Osteocyte (in vitro differentiated cells): ENCODE data around the gene FAT2. TPM values are rescaled to one million over a fixed set of nuclear protein-coding genes. Genes with fewer than 3 reads are reported as not detected.

ENCODE experiments used
- DNase-seq: peaks from one replicate; pipeline ENCODE4 v3.0.0; 2021; ENCODE audit warnings: mixed read lengths; ENCODE audit not compliant: unreplicated experiment; ENCODE audit errors: extremely low spot score
- H3K27ac Mint-ChIP-seq: one replicate; pipeline ENCODE4 v1.8.0; 2021; ENCODE audit warnings: mild to moderate bottlenecking, mixed read lengths; ENCODE audit not compliant: unreplicated experiment
- H3K27me3 Mint-ChIP-seq: one replicate; pipeline ENCODE4 v1.8.0; 2021; ENCODE audit warnings: mixed read lengths; ENCODE audit not compliant: unreplicated experiment
- H3K36me3 Mint-ChIP-seq: one replicate; pipeline ENCODE4 v1.8.0; 2021; ENCODE audit warnings: mixed read lengths; ENCODE audit not compliant: unreplicated experiment
- H3K4me1 Mint-ChIP-seq: one replicate; pipeline ENCODE4 v1.8.0; 2021; ENCODE audit warnings: mixed read lengths; ENCODE audit not compliant: unreplicated experiment
- H3K4me3 Mint-ChIP-seq: one replicate; pipeline ENCODE4 v1.8.0; 2021; ENCODE audit warnings: mild to moderate bottlenecking, moderate library complexity, mixed read lengths; ENCODE audit not compliant: unreplicated experiment
- H3K9me3 Mint-ChIP-seq: one replicate; pipeline ENCODE4 v1.8.0; 2021; ENCODE audit warnings: mixed read lengths; ENCODE audit not compliant: unreplicated experiment
- total RNA-seq: library from RNA; stranded (reverse); gene quantifications from 2 replicates; pipeline ENCODE4 v1.2.1, GENCODE V29; 2021
- TF ChIP-seq, protein P1 (sequence below): fragments of 200-600 bp; sonication (generic); IDR thresholded peaks from 2 replicates; pipeline ENCODE4 v1.5.0; 2021; ENCODE audit warnings: antibody characterized with exemption, mild to moderate bottlenecking, moderate library complexity

FAT2 gene
- total RNA-seq, 1 donor from 2014 or later = 30.1 TPM

DNA sequence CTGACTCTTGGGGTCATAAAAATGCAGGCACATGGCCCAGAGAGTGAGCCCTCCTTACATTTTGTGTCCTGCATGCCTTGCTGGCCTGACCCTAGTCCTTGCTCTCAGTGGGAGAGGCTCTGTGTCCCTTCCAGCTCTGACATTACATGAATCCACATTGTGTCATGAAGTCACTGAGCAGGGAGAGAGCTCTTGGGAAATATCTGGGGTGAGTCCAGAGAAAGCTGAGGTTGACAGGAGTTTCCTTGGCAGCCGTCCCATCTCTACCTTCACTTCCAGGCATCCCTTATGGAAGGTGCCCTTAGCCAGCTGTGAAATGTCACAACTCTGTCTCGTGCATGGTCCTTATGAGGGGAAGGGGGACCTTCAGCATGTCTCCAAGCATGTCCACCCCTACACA lies 41.0 kb downstream of the FAT2 start:
- peaks cover 14% of the 10 kb centered on the region for H3K27me3 Mint-ChIP-seq

DNA sequence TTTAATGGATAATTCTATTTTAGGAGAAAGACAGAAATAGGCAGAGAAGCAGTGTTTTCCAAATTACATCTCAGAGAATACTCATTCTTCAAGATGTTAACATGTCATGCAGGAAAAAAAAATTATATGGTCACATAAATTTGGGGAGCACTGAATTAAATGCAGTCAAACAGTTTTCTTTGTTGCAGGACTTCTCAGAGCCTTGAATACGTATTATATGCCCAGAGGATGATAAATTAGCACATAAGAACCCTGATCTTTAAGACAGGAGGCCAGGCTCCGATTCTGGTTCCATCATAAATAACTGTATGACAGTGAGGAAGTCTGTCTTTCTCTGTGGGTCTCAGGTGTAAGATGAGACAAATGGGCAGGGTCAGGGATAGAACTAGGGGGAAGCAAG lies 41.4 kb downstream of the FAT2 start:
- DNase-seq = no peak
- TF ChIP-seq, protein P1, sequence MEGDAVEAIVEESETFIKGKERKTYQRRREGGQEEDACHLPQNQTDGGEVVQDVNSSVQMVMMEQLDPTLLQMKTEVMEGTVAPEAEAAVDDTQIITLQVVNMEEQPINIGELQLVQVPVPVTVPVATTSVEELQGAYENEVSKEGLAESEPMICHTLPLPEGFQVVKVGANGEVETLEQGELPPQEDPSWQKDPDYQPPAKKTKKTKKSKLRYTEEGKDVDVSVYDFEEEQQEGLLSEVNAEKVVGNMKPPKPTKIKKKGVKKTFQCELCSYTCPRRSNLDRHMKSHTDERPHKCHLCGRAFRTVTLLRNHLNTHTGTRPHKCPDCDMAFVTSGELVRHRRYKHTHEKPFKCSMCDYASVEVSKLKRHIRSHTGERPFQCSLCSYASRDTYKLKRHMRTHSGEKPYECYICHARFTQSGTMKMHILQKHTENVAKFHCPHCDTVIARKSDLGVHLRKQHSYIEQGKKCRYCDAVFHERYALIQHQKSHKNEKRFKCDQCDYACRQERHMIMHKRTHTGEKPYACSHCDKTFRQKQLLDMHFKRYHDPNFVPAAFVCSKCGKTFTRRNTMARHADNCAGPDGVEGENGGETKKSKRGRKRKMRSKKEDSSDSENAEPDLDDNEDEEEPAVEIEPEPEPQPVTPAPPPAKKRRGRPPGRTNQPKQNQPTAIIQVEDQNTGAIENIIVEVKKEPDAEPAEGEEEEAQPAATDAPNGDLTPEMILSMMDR = no peak
- Mint-ChIP-seq H3K27me3 (peaks cover 11% of the 10 kb centered on the region), H3K27ac (no peak overlapping the region), H3K4me1 (no peaks in the 10 kb centered on the region), H3K4me3 (no peak overlapping the region), H3K36me3 (peaks cover 29% of the 10 kb centered on the region), H3K9me3 (no peaks in the 10 kb centered on the region)

More for the DNA sequence above, 41.0 kb downstream of the FAT2 start:
- H3K4me3 Mint-ChIP-seq = no peak overlapping the region
- H3K36me3 Mint-ChIP-seq = peaks cover 28% of the 10 kb centered on the region
- DNase-seq = no peak
- TF ChIP-seq, protein P1 = no peak
- H3K9me3 Mint-ChIP-seq = no peaks in the 10 kb centered on the region
- H3K4me1 Mint-ChIP-seq = no peaks in the 10 kb centered on the region
- H3K27ac Mint-ChIP-seq = no peak overlapping the region

DNA sequence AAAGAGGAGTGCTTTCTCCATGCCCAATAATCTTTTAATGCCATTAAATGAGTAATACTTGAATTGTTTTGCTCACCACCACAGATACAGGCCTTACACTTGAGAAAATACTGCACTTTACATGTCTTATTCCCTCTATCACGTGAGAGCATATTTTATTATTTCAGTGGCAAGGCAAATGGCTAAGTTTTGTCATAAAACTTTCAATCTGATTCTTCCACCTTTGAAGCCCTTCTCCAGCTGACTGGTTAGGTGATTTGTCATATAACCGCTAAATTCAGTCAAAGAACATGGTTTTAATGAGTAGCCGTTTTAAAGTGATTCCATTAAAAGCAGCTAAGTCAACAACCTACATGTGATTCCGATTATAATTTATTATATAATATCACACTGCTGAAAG lies 43.8 kb downstream of the FAT2 start:
- no peak for DNase-seq
- no peaks in the 10 kb centered on the region for H3K4me1 Mint-ChIP-seq
- H3K27me3 Mint-ChIP-seq = peaks cover 9% of the 10 kb centered on the region
- no peaks in the 10 kb centered on the region for H3K9me3 Mint-ChIP-seq
- H3K36me3 Mint-ChIP-seq = peaks cover 26% of the 10 kb centered on the region
- no peak overlapping the region for H3K27ac Mint-ChIP-seq
- no peak overlapping the region for H3K4me3 Mint-ChIP-seq
- TF ChIP-seq, protein P1 = no peak

DNA sequence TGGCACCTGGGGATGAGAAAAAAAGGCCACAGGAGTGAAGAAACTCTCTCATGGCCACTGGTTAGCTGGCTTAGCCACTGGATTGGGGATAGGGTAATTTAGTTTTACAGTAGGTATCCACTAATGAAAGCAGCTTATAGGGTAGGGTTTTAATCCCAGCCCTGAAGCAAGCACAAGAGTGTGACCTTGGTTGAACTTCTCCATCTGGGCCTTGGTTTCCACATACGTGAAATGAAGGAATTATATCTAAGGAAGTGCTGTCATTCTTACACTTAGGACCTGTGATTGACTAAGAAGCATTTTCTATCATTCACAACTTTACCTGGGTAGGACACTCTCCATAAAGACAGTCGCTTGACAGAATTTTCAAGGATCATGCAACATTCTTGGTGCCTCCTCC lies 49.6 kb downstream of the FAT2 start:
- TF ChIP-seq, protein P1 = no peak
- no peak for DNase-seq
- peaks cover 13% of the 10 kb centered on the region for H3K27me3 Mint-ChIP-seq
- H3K9me3 Mint-ChIP-seq = no peaks in the 10 kb centered on the region
- H3K4me1 Mint-ChIP-seq = peaks cover 5% of the 10 kb centered on the region
- H3K36me3 Mint-ChIP-seq = peaks cover 18% of the 10 kb centered on the region
- no peak overlapping the region for H3K27ac Mint-ChIP-seq
- no peak overlapping the region for H3K4me3 Mint-ChIP-seq

Other genes with a start within 250 kb of the FAT2 start
- gene SLC36A2, start 243.8 kb downstream of the FAT2 start, total RNA-seq = not detected in 2 replicates
- 42.5 and 45.5 TPM in 2 replicates for gene SLC36A1, start 143.7 kb downstream of the FAT2 start, total RNA-seq
- gene SPARC, start 95.6 kb upstream of the FAT2 start, total RNA-seq = 9,466 and 10,195 TPM in 2 replicates
- 104 and 107 TPM in 2 replicates for gene ATOX1, start 167.3 kb upstream of the FAT2 start, total RNA-seq
- gene G3BP1, start 180.6 kb upstream of the FAT2 start, total RNA-seq = 184 and 205 TPM in 2 replicates